Stomach smooth muscle (tissue), 2 donors: Measurements from ENCODE around the gene PPM1H.
A peak's percentile ranks its signal among the peaks of the same experiment; 100 is the strongest.
"Not testable (repeated sequence)": the region's sequence is repeated elsewhere in the genome, so short reads cannot be mapped to it uniquely, and the experiment has no call there.

Experiments used
- H3K27ac ChIP-seq: one replicate; pipeline ENCODE4 v1.7.0; 2013; ENCODE audit warnings: mild to moderate bottlenecking, low read length, inconsistent platforms
- H3K27me3 ChIP-seq, 2 donors: one replicate each; pipeline ENCODE4 v1.7.0; 2013; ENCODE audit warnings: low read length in 2 of 2; ENCODE audit not compliant: insufficient read depth in 2 of 2, control insufficient read depth in 1 of 2
- H3K36me3 ChIP-seq, 2 donors: one replicate each; pipeline ENCODE4 v1.7.0; 2013; ENCODE audit warnings: low read length in 2 of 2; ENCODE audit not compliant: control insufficient read depth in 2 of 2, insufficient read depth in 2 of 2
- H3K4me1 ChIP-seq: one replicate; pipeline ENCODE4 v1.7.0; 2013; ENCODE audit warnings: low read length; ENCODE audit not compliant: control insufficient read depth, insufficient read depth
- H3K4me3 ChIP-seq, 2 donors: one replicate each; pipeline ENCODE4 v1.7.0; 2013; ENCODE audit warnings: low read length in 2 of 2
- H3K9ac ChIP-seq, 2 donors: one replicate each; pipeline ENCODE4 v1.7.0; 2013; ENCODE audit warnings: low read length in 2 of 2, mild to moderate bottlenecking in 1 of 2
- H3K9me3 ChIP-seq, 2 donors: one replicate each; pipeline ENCODE4 v1.7.0; 2013; ENCODE audit warnings: low read length in 2 of 2; ENCODE audit not compliant: control insufficient read depth in 2 of 2
- donor health status: healthy.
- donor health status: Pancreatic carcinoma.

The PPM1H gene

GRCh38 chr12:62813031-62813829 is 121.7 kb downstream of the PPM1H start:
- H3K27me3 ChIP-seq: no peaks in the 10 kb centered on the region
- peak overlapping the region in 1 of 2 donors; percentile 23 for H3K4me3 ChIP-seq
- H3K4me1 ChIP-seq: peaks cover 3% of the 10 kb centered on the region
- no peaks in the 10 kb centered on the region for H3K36me3 ChIP-seq
- no peak overlapping the region for H3K27ac ChIP-seq
- H3K9me3 ChIP-seq: no peaks in the 10 kb centered on the region
- H3K9ac ChIP-seq: no peak overlapping the region

GRCh38 chr12:62811481-62811880 is 123.5 kb downstream of the PPM1H start:
- H3K9me3 ChIP-seq, H3K4me1 ChIP-seq, H3K4me3 ChIP-seq, H3K9ac ChIP-seq, H3K27ac ChIP-seq, H3K36me3 ChIP-seq, H3K27me3 ChIP-seq: not testable (repeated sequence)

- H3K27me3 ChIP-seq: no peaks in the 10 kb centered on the region
- no peak overlapping the region for H3K9ac ChIP-seq
- no peaks in the 10 kb centered on the region for H3K9me3 ChIP-seq
- no peak overlapping the region for H3K4me3 ChIP-seq
- peaks cover 3% of the 10 kb centered on the region for H3K4me1 ChIP-seq
- no peak overlapping the region for H3K27ac ChIP-seq
- no peaks in the 10 kb centered on the region for H3K36me3 ChIP-seq
These were observed 126.6 kb downstream of the PPM1H start for GRCh38 chr12:62808166-62808879.

- no peaks in the 10 kb centered on the region for H3K27me3 ChIP-seq
- H3K4me3 ChIP-seq: no peak overlapping the region
- no peak overlapping the region for H3K9ac ChIP-seq
- no peaks in the 10 kb centered on the region for H3K36me3 ChIP-seq
- H3K4me1 ChIP-seq: no peaks in the 10 kb centered on the region
- no peak overlapping the region for H3K27ac ChIP-seq
- no peaks in the 10 kb centered on the region for H3K9me3 ChIP-seq
These were observed 128.1 kb downstream of the PPM1H start for GRCh38 chr12:62806893-62807292.

GRCh38 chr12:62806244-62806836 is 128.6 kb downstream of the PPM1H start:
- Histone ChIP-seq H3K4me3 (no peak overlapping the region), H3K27me3 (no peaks in the 10 kb centered on the region), H3K4me1 (no peaks in the 10 kb centered on the region), H3K9ac (no peak overlapping the region), H3K9me3 (no peaks in the 10 kb centered on the region), H3K27ac (no peak overlapping the region), H3K36me3 (no peaks in the 10 kb centered on the region)

GRCh38 chr12:62805517-62805916 is 129.4 kb downstream of the PPM1H start:
- Histone ChIP-seq H3K27ac (no peak overlapping the region), H3K9ac (no peak overlapping the region), H3K9me3 (no peaks in the 10 kb centered on the region), H3K36me3 (no peaks in the 10 kb centered on the region), H3K27me3 (no peaks in the 10 kb centered on the region), H3K4me1 (no peaks in the 10 kb centered on the region), H3K4me3 (no peak overlapping the region)

- no peak overlapping the region for H3K27ac ChIP-seq
- no peaks in the 10 kb centered on the region for H3K9me3 ChIP-seq
- H3K4me1 ChIP-seq: no peaks in the 10 kb centered on the region
- H3K27me3 ChIP-seq: no peaks in the 10 kb centered on the region
- no peak overlapping the region for H3K9ac ChIP-seq
- H3K36me3 ChIP-seq: no peaks in the 10 kb centered on the region
- H3K4me3 ChIP-seq: no peak overlapping the region
These were observed 131.2 kb downstream of the PPM1H start for GRCh38 chr12:62803756-62804155.

- Histone ChIP-seq H3K9me3 (no peaks in the 10 kb centered on the region), H3K27ac (no peak overlapping the region), H3K9ac (no peak overlapping the region), H3K4me1 (no peaks in the 10 kb centered on the region), H3K4me3 (no peak overlapping the region), H3K36me3 (no peaks in the 10 kb centered on the region), H3K27me3 (no peaks in the 10 kb centered on the region)
These were observed 132.0 kb downstream of the PPM1H start for GRCh38 chr12:62802984-62803383.

GRCh38 chr12:62802321-62802720 is 132.6 kb downstream of the PPM1H start:
- H3K9ac ChIP-seq: no peak overlapping the region
- H3K27me3 ChIP-seq: no peaks in the 10 kb centered on the region
- no peaks in the 10 kb centered on the region for H3K4me1 ChIP-seq
- no peaks in the 10 kb centered on the region for H3K9me3 ChIP-seq
- no peak overlapping the region for H3K27ac ChIP-seq
- no peak overlapping the region for H3K4me3 ChIP-seq
- H3K36me3 ChIP-seq: no peaks in the 10 kb centered on the region

- H3K27me3 ChIP-seq: no peaks in the 10 kb centered on the region
- no peak overlapping the region for H3K9ac ChIP-seq
- H3K9me3 ChIP-seq: no peaks in the 10 kb centered on the region
- H3K27ac ChIP-seq: no peak overlapping the region
- no peaks in the 10 kb centered on the region for H3K36me3 ChIP-seq
- no peak overlapping the region for H3K4me3 ChIP-seq
- H3K4me1 ChIP-seq: no peaks in the 10 kb centered on the region
These were observed 133.2 kb downstream of the PPM1H start for GRCh38 chr12:62801796-62802195.
